Panc1 (cell line): ENCODE data around the gene ALG9. TPM values are rescaled to one million over a fixed set of nuclear protein-coding genes. Genes with fewer than 3 reads are reported as not detected.

Experiments
- ATAC-seq: fragments of 200-7000 bp; cut with Tn5 transposase; 2 replicates; pipeline ENCODE4 v1.9.1; 2020; ENCODE audit warnings: mild to moderate bottlenecking, moderate library complexity
- BruUV-seq: library from RNA; stranded (reverse); fragments of 400-500 nt; replicated peaks from 2 replicates; lab custom pipeline; 2021; lab: Mats Ljungman, UMichigan
- CTCF ChIA-PET: fragments of 300-600 bp; sonication (Branson Sonifier 250); formaldehyde crosslinking; loops from one replicate; lab custom pipeline; 2022; ENCODE audit warnings: antibody characterized with exemption; lab: Charles Lee
- POLR2A ChIA-PET: fragments of 300-600 bp; sonication (Branson Sonifier 250); formaldehyde crosslinking; loops from one replicate; lab custom pipeline; 2022; ENCODE audit warnings: antibody characterized with exemption; lab: Charles Lee
- DNase-seq: peaks from one replicate; pipeline ENCODE4 v3.0.0-alpha.2; 2010; ENCODE audit warnings: low read depth, low spot score
- H3K27ac ChIP-seq: 2 replicates; pipeline ENCODE4 v1.5.1; 2011; ENCODE audit warnings: mild to moderate bottlenecking, low read length, inconsistent platforms
- H3K27me3 ChIP-seq: fragments of 200-500 bp; sonication (Bioruptor generic); 2 replicates; pipeline ENCODE4 v1.6.0; 2014; ENCODE audit warnings: low read length, inconsistent platforms; ENCODE audit not compliant: control insufficient read depth, insufficient read depth
- H3K36me3 ChIP-seq: fragments of 200-500 bp; sonication (Bioruptor generic); 2 replicates; pipeline ENCODE4 v1.5.1; 2014; ENCODE audit warnings: inconsistent platforms, mild to moderate bottlenecking, low read length, moderate library complexity; ENCODE audit not compliant: control insufficient read depth, insufficient read depth
- H3K4me1 ChIP-seq: 2 replicates; pipeline ENCODE4 v1.5.1; 2011; ENCODE audit warnings: inconsistent platforms, mild to moderate bottlenecking, low read length, moderate library complexity; ENCODE audit not compliant: control insufficient read depth, insufficient read depth
- H3K4me3 ChIP-seq, 2 experiments: 2 replicates each; pipeline ENCODE4 v1.5.1; 2011 to 2012; ENCODE audit warnings: low read depth in 2 of 2, low read length in 2 of 2, mild to moderate bottlenecking in 2 of 2, inconsistent platforms in 1 of 2, moderate library complexity in 1 of 2
- H3K9me3 ChIP-seq: fragments of 200-500 bp; sonication (Bioruptor generic); 2 replicates; pipeline ENCODE4 v1.5.1; 2014; ENCODE audit warnings: low read depth, mild to moderate bottlenecking, inconsistent platforms, low read length, moderate library complexity; ENCODE audit not compliant: control insufficient read depth, insufficient read depth
- POLR2AphosphoS5 ChIP-seq: IDR thresholded peaks from 2 replicates; pipeline ENCODE4 v1.6.1; 2012; ENCODE audit warnings: mild to moderate bottlenecking, low read depth, low read length, moderate library complexity
- SIN3A ChIP-seq: IDR thresholded peaks from 2 replicates; pipeline ENCODE4 v1.6.1; 2012; ENCODE audit warnings: low read depth, mild to moderate bottlenecking, low read length, moderate library complexity, borderline replicate concordance; ENCODE audit not compliant: insufficient read depth
- TCF7L2 ChIP-seq: IDR thresholded peaks from 2 replicates; pipeline ENCODE4 v1.6.1; 2011; ENCODE audit warnings: mild to moderate bottlenecking, low read depth, low read length, inconsistent platforms
- in situ Hi-C: cut with HindIII; loops from 2 replicates; pipeline ENCODE4 v1.10.0; 2016; ENCODE audit warnings: low sequenced_read_pairs, low pct_unique_long_range_greater_than_20kb
- intact Hi-C: fragments of 100-400 bp; cut with micrococcal nuclease; formaldehyde crosslinking; loops from one replicate; pipeline ENCODE4 v1.10.0; 2022; ENCODE audit not compliant: unreplicated experiment
- total RNA-seq: library from RNA; stranded (reverse); gene quantifications from one replicate; pipeline ENCODE4 v1.2.1, GENCODE V29; 2021; ENCODE audit not compliant: unreplicated experiment
- TF ChIP-seq, protein P1 (sequence below), 2 experiments: IDR thresholded peaks; 2 replicates each; pipeline ENCODE4 v1.6.1; 2011 to 2012; ENCODE audit warnings: low read depth in 2 of 2, control low read depth in 1 of 2, low read length in 1 of 2, mild to moderate bottlenecking in 1 of 2, moderate library complexity in 1 of 2; ENCODE audit not compliant: insufficient read depth in 1 of 2
- TF ChIP-seq, protein P2 (sequence below): fragments of 450-650 bp; IDR thresholded peaks from 2 replicates; pipeline ENCODE4 v1.5.1; 2017; ENCODE audit warnings: mild to moderate bottlenecking

ALG9 gene
- total RNA-seq, 1 experiment from 2014 or later, result 27.1 TPM

DNA sequence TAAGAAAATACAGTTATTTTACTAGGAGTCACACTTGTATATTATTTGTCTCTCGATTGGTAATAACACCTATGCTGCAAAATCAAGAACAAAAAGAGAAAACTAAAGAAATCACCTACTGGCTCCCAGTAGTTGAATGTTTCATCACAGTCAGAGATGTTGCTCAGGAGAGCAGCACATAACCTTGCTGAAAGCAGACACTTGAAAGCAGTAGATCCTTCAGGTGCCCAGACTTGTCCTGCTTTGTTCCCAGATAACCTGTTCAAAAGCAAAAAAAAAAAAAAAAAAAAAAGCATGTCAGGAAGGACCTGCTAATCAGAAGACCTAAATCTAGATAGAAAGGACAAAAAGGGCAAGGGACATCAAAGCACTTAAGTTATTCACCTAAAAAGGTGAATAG lies 1.3 kb downstream of the ALG9 start:
- no peak overlapping the region for H3K4me3 ChIP-seq
- no TSS peak for BruUV-seq
- peaks cover 13% of the 10 kb centered on the region for H3K4me1 ChIP-seq
- TF ChIP-seq, protein P1, sequence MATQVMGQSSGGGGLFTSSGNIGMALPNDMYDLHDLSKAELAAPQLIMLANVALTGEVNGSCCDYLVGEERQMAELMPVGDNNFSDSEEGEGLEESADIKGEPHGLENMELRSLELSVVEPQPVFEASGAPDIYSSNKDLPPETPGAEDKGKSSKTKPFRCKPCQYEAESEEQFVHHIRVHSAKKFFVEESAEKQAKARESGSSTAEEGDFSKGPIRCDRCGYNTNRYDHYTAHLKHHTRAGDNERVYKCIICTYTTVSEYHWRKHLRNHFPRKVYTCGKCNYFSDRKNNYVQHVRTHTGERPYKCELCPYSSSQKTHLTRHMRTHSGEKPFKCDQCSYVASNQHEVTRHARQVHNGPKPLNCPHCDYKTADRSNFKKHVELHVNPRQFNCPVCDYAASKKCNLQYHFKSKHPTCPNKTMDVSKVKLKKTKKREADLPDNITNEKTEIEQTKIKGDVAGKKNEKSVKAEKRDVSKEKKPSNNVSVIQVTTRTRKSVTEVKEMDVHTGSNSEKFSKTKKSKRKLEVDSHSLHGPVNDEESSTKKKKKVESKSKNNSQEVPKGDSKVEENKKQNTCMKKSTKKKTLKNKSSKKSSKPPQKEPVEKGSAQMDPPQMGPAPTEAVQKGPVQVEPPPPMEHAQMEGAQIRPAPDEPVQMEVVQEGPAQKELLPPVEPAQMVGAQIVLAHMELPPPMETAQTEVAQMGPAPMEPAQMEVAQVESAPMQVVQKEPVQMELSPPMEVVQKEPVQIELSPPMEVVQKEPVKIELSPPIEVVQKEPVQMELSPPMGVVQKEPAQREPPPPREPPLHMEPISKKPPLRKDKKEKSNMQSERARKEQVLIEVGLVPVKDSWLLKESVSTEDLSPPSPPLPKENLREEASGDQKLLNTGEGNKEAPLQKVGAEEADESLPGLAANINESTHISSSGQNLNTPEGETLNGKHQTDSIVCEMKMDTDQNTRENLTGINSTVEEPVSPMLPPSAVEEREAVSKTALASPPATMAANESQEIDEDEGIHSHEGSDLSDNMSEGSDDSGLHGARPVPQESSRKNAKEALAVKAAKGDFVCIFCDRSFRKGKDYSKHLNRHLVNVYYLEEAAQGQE (IDR thresholded peaks at IDR 0.05; ENCODE audit: insufficient read depth in 1 of 2, low read depth in 2 of 2, low read length in 1 of 2), result no peak
- TF ChIP-seq, protein P2, sequence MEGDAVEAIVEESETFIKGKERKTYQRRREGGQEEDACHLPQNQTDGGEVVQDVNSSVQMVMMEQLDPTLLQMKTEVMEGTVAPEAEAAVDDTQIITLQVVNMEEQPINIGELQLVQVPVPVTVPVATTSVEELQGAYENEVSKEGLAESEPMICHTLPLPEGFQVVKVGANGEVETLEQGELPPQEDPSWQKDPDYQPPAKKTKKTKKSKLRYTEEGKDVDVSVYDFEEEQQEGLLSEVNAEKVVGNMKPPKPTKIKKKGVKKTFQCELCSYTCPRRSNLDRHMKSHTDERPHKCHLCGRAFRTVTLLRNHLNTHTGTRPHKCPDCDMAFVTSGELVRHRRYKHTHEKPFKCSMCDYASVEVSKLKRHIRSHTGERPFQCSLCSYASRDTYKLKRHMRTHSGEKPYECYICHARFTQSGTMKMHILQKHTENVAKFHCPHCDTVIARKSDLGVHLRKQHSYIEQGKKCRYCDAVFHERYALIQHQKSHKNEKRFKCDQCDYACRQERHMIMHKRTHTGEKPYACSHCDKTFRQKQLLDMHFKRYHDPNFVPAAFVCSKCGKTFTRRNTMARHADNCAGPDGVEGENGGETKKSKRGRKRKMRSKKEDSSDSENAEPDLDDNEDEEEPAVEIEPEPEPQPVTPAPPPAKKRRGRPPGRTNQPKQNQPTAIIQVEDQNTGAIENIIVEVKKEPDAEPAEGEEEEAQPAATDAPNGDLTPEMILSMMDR, result no peak
- TF ChIP-seq SIN3A, result no peak
- TF ChIP-seq TCF7L2, result no peak
- TF ChIP-seq POLR2AphosphoS5, result no peak
- no peak overlapping the region for H3K27ac ChIP-seq
- ATAC-seq (no peak), DNase-seq (no peak)
- intact Hi-C loops (loop anchor here (10.0 kb wide), 1 partner anchor 115 kb away; no protein-coding TSS in a partner anchor), in situ Hi-C loops (no loop called here)
- H3K27me3 ChIP-seq, result no peaks in the 10 kb centered on the region
- H3K9me3 ChIP-seq, result no peaks in the 10 kb centered on the region
- CTCF ChIA-PET, result interaction anchor here (0.6 kb wide), 1 partner anchor 85 kb away, joined by 6 read pairs; no protein-coding TSS in a partner anchor
- H3K36me3 ChIP-seq, result peaks cover 6% of the 10 kb centered on the region
- POLR2A ChIA-PET, result interaction anchor here (0.8 to 1.3 kb wide), 2 partner anchors 8 to 57 kb away, joined by 3 to 6 read pairs; no protein-coding TSS in a partner anchor

DNA sequence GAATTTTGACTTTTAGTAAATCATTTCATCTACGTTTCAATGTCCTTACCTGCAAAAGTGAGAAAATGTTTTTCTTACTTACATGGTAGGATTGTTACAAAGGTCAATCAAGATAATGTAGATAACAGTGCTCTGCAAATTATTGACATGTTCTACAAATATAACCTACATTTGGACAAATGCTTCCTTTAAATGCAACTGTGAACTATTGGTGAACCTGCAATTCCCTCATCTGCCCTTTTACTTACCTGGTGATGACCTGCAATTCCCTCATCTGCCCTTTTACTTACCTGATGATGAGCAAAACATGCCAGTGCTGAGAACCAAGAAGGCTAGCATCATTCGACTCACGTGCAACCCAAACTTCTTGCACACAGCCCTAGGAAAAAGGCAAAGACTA lies 11.1 kb downstream of the ALG9 start:
- Histone ChIP-seq H3K27me3 (no peaks in the 10 kb centered on the region), H3K9me3 (no peaks in the 10 kb centered on the region), H3K4me1 (no peaks in the 10 kb centered on the region), H3K27ac (no peak overlapping the region), H3K36me3 (peaks cover 6% of the 10 kb centered on the region), H3K4me3 (no peak overlapping the region)
- in situ Hi-C loops, result no loop called here
- no TSS peak for BruUV-seq
- TF ChIP-seq TCF7L2, result no peak
- TF ChIP-seq, protein P2, result no peak
- TF ChIP-seq POLR2AphosphoS5, result no peak
- TF ChIP-seq, protein P1 (IDR thresholded peaks at IDR 0.05; ENCODE audit: insufficient read depth in 1 of 2, low read depth in 2 of 2, low read length in 1 of 2), result no peak
- no peak for TF ChIP-seq SIN3A
- POLR2A ChIA-PET, result no interaction called here
- DNase-seq (no peak), ATAC-seq (no peak)
- intact Hi-C loops, result no loop called here
- CTCF ChIA-PET, result no interaction called here
